CD4-positive, alpha-beta memory T cell (primary cell): ENCODE measurements around the gene CR1L. TPM values are rescaled to one million over a fixed set of nuclear protein-coding genes. Genes with fewer than 3 reads are reported as not detected.

Source experiments
- polyA plus RNA-seq, 2 donors: library from polyadenylated mRNA; unstranded; fragments of 300-500 nt; fragmentation: Illumina TruSeq; gene quantifications; one replicate each; pipeline ENCODE4 v1.2.3, GENCODE V29; 2021
- total RNA-seq, 2 experiments: library from RNA; stranded (reverse); gene quantifications; one replicate each; pipeline ENCODE4 v1.2.3, GENCODE V29; 2021

The CR1L gene
- total and polyA plus RNA-seq, 4 experiments from 2014 or later: 0.19 TPM; not detected in 3

Other genes starting within 250 kb of the CR1L start
- 1 to 10 TPM; 1.9 to 6.7 TPM for gene CR2, start 190.8 kb upstream of the CR1L start, total RNA-seq
- gene CR2, start 190.8 kb upstream of the CR1L start, polyA plus RNA-seq: 1 to 10 TPM; 3.3 to 4.4 TPM
- 10 to 100 TPM; 10.1 to 11.5 TPM for gene CR1, start 149.0 kb upstream of the CR1L start, total RNA-seq
- 1 to 10 TPM; 4.1 to 9.3 TPM for gene CR1, start 149.0 kb upstream of the CR1L start, polyA plus RNA-seq
- 100 to 1,000 TPM; 217 to 234 TPM for gene CD46, start 106.9 kb downstream of the CR1L start, total RNA-seq
- gene CD46, start 106.9 kb downstream of the CR1L start, polyA plus RNA-seq: 100 to 1,000 TPM; 171 to 176 TPM